Loucy (cell line): Measurements from ENCODE around the gene TVP23A.

Source experiments
- CTCF ChIP-seq: fragments of 200-600 bp; sonication (generic); conservative IDR thresholded peaks from 2 replicates; pipeline ENCODE4 v1.5.1; 2014; ENCODE audit warnings: mild to moderate bottlenecking, antibody characterized with exemption, low read length
- EZH2phosphoT487 ChIP-seq: fragments of 200-600 bp; IDR thresholded peaks from 2 replicates; pipeline ENCODE4 v1.6.1; 2018; ENCODE audit warnings: antibody characterized with exemption, mild to moderate bottlenecking, moderate library complexity, borderline replicate concordance

- TF ChIP-seq CTCF = no peak
- no peak for TF ChIP-seq EZH2phosphoT487
These were observed 17.7 kb upstream of the TVP23A start for GRCh38 chr16:10836174-10836853.
